ENCODE measurements around the gene CXCL14. TPM values are rescaled to one million over a fixed set of nuclear protein-coding genes. Genes with fewer than 3 reads are reported as not detected.

Gene CXCL14
- total and polyA plus RNA-seq, 3 donors from 2014 or later, result 1.8 to 30.4 (median 3.6) TPM

DNA sequence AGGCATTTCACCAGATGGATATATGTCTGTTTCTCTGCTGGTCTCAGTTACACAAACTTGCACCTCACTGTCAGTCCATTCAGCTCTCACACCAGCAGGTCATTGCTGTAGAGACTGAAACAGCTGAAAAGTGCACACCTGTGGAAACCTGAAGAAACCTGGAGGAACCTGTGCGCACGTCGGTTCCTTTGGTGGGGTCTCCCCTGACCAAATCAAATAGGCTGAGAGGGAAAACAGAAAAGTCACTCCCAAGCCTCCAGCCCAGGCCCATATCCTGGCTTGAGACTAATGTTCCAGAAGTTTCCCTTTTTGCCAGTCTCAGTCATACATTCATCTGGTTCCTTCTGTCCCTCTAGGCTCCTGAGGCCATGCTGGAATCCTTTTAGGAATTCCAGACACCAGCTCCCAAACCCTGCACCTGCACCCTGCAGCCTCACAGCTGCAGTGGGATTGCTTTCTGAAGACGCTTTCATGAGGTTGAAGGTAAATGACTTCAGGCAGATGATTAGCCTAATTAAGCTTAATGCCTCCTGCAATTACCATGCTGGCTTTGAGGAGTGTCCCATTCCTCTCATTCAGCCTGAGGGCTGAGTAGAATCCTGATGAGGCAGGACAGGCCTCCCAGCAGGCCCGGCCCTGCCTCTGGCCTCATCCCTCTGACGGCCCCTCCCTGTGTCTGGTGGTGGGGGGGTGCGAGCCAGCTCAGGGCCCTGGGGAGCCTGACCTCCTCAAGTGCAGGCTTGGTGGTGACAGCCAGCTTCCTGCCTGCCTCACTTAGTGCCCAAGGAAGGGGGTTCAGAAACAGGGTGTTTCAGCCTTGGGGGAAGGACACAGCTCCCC is 24.3 kb upstream of the CXCL14 start:
- intact Hi-C loops (cut with DNase I; ENCODE audit: low total_unique reads), result no loop called here
- Histone ChIP-seq H3K36me3 (ENCODE audit: low read depth, missing control alignments) (no peaks in the 10 kb centered on the region), H3K4me1 (no peaks in the 10 kb centered on the region), H3K27ac (no peak overlapping the region), H3K27me3 (no peaks in the 10 kb centered on the region), H3K9me3 (no peaks in the 10 kb centered on the region), H3K4me3 (no peak overlapping the region)
- no peak for DNase-seq
- WGBS, 2 donors, result 88 to 89% methylated on average over 6 to 7 of the region's 7 CpGs
- TF ChIP-seq POLR2A (IDR thresholded peaks at IDR 0.05), result no peak
- TF ChIP-seq, protein P1, sequence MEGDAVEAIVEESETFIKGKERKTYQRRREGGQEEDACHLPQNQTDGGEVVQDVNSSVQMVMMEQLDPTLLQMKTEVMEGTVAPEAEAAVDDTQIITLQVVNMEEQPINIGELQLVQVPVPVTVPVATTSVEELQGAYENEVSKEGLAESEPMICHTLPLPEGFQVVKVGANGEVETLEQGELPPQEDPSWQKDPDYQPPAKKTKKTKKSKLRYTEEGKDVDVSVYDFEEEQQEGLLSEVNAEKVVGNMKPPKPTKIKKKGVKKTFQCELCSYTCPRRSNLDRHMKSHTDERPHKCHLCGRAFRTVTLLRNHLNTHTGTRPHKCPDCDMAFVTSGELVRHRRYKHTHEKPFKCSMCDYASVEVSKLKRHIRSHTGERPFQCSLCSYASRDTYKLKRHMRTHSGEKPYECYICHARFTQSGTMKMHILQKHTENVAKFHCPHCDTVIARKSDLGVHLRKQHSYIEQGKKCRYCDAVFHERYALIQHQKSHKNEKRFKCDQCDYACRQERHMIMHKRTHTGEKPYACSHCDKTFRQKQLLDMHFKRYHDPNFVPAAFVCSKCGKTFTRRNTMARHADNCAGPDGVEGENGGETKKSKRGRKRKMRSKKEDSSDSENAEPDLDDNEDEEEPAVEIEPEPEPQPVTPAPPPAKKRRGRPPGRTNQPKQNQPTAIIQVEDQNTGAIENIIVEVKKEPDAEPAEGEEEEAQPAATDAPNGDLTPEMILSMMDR (IDR thresholded peaks at IDR 0.05), result no peak

DNA sequence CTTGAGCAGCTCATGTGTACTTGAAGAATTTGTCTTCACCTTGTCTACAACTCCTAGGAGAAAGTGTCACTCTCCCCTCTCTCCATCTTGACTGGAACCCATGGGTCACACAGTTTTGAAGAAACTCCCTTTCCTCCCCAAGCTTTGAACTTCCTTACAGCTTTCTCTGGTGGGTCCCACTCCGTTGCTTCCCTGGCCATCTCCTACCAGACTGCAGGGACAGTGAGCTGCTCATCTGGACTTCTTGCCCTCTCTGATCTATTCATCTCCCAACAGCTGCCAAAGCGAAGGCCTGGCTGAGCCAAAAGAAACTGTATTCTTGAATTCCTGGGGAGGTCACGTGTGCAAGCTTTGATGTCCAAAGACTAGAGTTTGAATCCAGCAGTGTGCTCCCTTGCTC is 22.7 kb upstream of the CXCL14 start:
- WGBS, 2 donors, result 82 to 94% methylated on average over 3 of the region's 3 CpGs
- H3K36me3 ChIP-seq (ENCODE audit: low read depth, missing control alignments), result no peaks in the 10 kb centered on the region
- H3K4me1 ChIP-seq, result no peaks in the 10 kb centered on the region
- DNase-seq, result no peak
- H3K27ac ChIP-seq, result no peak overlapping the region
- intact Hi-C loops (cut with DNase I; ENCODE audit: low total_unique reads), result no loop called here
- no peaks in the 10 kb centered on the region for H3K9me3 ChIP-seq
- TF ChIP-seq POLR2A (IDR thresholded peaks at IDR 0.05), result no peak
- TF ChIP-seq, protein P1 (IDR thresholded peaks at IDR 0.05), result no peak
- H3K27me3 ChIP-seq, result no peaks in the 10 kb centered on the region
- H3K4me3 ChIP-seq, result no peak overlapping the region

DNA sequence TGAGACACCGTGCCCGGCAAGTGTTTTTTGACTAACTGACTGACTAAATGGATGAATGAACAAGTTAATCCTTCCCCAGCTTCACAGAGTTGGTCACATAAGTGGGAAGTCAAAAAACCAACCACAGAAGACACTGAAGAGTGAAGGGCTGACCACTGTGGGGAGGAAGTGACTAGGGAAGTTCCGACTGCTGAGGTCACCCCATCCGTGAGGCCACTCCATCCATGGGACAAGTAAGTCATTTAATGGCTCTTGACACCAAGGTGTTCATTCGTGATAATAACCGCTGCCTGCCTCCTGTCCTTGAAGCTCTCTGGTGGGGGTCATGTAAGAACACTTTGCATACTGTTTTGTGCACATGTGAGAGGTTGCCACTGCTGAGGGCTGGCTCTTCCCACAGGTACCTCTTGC is 22.2 kb upstream of the CXCL14 start:
- WGBS, 2 donors, result 86 to 89% methylated on average over 6 of the region's 6 CpGs
- no peak for TF ChIP-seq POLR2A (IDR thresholded peaks at IDR 0.05)
- TF ChIP-seq, protein P1 (IDR thresholded peaks at IDR 0.05), result no peak
- H3K9me3 ChIP-seq, result no peaks in the 10 kb centered on the region
- H3K4me1 ChIP-seq, result no peaks in the 10 kb centered on the region
- no peak overlapping the region for H3K27ac ChIP-seq
- H3K27me3 ChIP-seq, result no peaks in the 10 kb centered on the region
- no peaks in the 10 kb centered on the region for H3K36me3 ChIP-seq (ENCODE audit: low read depth, missing control alignments)
- no peak for DNase-seq
- H3K4me3 ChIP-seq, result no peak overlapping the region
- intact Hi-C loops (cut with DNase I; ENCODE audit: low total_unique reads), result no loop called here

DNA sequence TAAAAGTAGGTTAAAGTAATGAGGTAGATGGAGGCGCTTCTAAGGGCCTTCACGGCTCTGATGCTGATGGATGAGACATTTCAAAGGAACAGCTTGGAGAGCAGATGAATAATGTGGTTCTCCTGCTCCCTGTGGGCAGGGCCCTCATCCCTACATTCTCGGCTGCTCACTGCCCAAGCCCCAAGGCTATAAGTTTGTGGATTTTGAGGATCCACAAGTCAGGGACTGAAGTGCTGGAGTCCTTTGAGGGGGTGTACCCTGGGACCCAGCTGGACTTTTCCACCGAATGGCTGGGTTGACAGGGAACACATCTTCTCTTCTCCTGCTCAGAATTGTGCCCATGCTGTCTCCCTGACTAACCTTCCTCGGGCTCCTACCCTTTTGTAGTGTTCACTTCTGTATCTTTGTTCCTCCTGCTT is 21.4 kb upstream of the CXCL14 start:
- no peak for DNase-seq
- Histone ChIP-seq H3K36me3 (ENCODE audit: low read depth, missing control alignments) (no peaks in the 10 kb centered on the region), H3K27ac (no peak overlapping the region), H3K4me3 (no peak overlapping the region), H3K4me1 (no peaks in the 10 kb centered on the region), H3K27me3 (no peaks in the 10 kb centered on the region), H3K9me3 (no peaks in the 10 kb centered on the region)
- 64 to 66% methylated on average over 5 of the region's 5 CpGs for WGBS, 2 donors
- intact Hi-C loops (cut with DNase I; ENCODE audit: low total_unique reads), result no loop called here
- TF ChIP-seq POLR2A (IDR thresholded peaks at IDR 0.05), result no peak
- TF ChIP-seq, protein P1 (IDR thresholded peaks at IDR 0.05), result no peak
